ENCODE data around the gene HOMER1.

- TF ChIP-seq HDGF (IDR thresholded peaks at IDR 0.05; ENCODE audit: borderline replicate concordance), result no peak
- TF ChIP-seq SP1 (IDR thresholded peaks at IDR 0.05), result no peak
- TF ChIP-seq TARDBP (IDR thresholded peaks at IDR 0.05), result no peak
- TF ChIP-seq SUZ12 (IDR thresholded peaks at IDR 0.05), result no peak
- TF ChIP-seq FOXM1 (IDR thresholded peaks at IDR 0.05; ENCODE audit: borderline replicate concordance), result no peak
Measured at GRCh38 chr5:79397080-79397479, 116.9 kb downstream of the HOMER1 start.
